Stimulated activated CD8-positive, alpha-beta memory T cell treated with anti-CD3 and anti-CD28 coated beads, Interleukin-7, amount 100 ng/mL, for 48 hours (primary cell): Measurements from ENCODE around the gene MYH15.

Experiments
- DNase-seq, 2 donors: peaks; one replicate each; pipeline ENCODE4 v3.0.0-alpha.2; 2020; ENCODE audit warnings: low read depth in 1 of 2; ENCODE audit errors: extremely low read depth in 1 of 2

Gene MYH15

DNA sequence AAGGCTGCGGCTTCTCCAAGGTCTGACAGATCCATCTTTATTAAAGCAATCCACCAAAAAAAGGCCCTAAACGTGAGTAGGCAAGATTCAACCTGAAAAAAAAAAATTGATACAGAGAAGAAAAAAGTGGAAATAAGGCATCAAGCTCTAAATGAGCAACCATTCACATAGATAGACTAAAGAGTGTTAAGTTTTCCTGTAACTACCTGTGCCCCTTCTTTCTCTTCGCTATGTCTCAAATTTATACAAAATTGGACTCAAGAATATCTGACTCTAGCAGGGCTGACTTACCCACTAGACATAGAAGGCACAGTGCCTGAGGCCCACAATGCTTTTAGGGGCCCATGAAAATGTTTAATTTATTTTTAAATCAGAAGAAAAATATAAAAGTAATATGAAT lies at the start of gene MYH15:
Gene MYH15 (minus strand): TSS at position 101 of the 400 bp plus-strand sequence. CDS start 66 bp downstream, at position 35.
- DNase-seq: no peak

GRCh38 chr3:108555966-108556581 lies 45.7 kb upstream of the MYH15 start:
- DNase-seq: no peak

DNA sequence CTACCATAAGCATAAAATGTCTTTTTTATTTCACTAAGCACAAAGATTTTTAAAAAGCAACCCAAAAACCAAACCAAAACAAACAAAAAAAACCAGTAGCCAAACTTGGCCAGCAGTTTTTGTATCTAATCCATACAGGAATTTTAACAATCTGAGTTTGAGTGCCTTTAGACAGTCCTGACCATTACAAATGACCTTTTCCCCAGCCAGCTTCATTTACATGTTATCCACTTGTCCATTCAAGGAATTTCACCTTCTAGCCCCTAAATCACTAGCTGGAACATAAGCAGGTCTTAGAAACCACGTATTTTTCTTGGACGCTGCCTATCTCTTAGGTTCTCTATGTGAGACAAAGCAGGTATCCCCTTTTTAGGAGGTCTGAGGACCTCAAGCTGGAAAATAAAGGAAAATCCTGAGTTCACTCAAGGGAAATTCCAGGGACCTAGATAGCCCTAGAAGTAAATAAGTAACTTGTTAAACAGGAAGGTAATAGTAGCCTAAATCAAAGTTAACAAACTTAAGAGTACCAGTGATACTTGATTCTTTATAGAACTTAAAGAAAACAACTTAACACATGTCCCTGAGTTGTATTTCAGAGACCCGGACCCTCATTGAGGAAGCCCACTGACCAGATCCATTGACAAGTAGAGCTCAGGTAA lies 44.6 kb upstream of the MYH15 start:
- no peak for DNase-seq

DNA sequence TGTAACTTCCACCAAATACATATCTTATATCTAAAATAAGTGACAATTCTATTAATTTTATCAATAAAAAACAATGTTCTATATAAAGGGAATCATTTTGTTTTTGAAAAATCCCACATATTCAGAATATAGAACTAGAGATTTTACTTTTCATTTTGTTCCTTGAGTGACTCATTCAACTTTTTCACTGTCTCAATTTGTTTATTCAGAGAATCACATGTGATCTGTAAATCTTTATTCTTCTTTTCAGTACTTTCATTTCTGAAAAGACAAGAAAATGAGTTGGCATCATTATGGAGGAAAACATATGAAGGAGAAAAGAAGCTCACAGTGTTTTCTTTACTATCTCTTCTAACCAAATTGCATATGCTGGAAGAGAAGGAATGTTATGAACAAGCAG lies 43.8 kb upstream of the MYH15 start:
- DNase-seq: no peak

DNA sequence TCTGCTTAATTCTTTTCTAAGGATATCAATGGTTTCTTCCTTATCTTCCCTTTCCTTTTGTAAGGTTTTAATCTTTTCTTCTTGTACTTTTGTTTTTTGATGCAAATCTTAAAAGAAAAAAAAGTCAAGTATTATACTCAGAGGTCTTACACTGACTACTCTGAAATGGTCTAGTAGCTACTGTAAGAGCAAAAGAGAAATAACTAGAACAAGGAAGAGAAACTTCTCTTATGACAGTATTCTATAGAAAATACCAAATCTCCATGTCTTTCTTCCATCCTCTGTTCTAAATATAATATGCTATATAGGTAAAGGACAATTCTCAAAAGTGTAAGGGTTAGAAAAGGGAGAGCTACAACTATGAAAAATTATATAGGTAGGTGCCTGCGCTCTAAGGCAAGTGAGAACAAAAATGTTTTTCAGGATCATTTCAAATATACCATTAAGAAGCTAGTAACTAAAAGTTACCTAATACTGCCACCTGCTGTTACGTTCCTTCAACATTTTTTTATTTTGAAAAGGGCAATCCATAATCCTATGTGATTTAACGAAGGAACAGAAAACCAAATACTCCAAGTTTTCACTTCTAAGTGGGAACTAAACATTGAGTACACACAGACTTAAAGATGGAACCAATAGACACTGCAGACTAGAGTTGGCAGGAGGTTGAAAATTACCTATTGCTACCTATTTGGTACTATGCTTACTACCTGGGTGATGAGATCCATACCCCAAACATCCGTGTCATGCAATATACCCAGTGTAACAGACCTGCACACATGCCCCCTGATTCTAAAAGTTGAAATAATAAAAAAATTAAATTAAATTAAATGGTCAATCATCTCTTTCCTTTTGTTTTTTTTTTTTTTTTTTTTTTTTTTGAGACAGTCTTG lies 42.1 kb upstream of the MYH15 start:
- no peak for DNase-seq

GRCh38 chr3:108548886-108549285 lies 38.5 kb upstream of the MYH15 start:
- DNase-seq: no peak

- DNase-seq: no peak
These were observed 37.9 kb upstream of the MYH15 start for GRCh38 chr3:108548304-108548703.

DNA sequence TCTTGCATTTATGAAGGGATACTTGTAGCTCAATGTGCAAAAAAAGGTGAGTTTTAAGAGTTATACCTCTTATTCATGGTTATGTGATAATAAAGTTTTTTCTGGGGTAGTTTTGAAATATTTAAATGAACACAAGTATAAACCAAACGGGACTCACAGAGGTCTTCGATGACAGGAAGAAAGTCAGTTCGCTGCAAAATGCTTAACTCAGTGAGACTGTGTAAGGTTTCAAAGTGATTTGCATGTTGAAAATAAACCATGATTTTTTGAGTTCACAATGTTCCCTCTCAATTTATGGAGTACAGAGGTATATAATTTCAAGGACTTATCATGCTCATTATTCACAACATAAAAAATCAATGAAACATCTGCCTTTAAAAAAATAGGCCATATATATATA lies 36.3 kb upstream of the MYH15 start:
- no peak for DNase-seq

- no peak for DNase-seq
These were observed 35.9 kb upstream of the MYH15 start for GRCh38 chr3:108546247-108546646.

DNA sequence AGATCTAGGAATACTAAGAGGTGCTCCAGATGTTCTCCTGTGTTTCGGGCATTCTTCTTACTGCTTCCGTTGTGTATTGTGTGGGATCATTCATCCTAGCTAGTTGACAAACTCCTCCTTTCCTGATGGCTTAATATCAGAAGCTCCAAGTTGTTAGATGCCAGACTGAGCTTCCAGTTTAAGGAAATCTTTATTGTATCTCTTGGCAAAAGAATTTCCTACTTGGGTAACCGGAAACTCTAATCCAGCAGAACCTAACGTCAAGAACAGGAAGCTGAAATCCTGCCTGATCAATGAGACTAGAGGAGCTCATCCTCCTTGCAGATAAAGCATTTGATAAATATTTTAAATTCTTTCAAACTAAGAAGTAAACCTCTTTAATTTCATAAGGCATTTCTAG lies 27.7 kb upstream of the MYH15 start:
- no peak for DNase-seq

- DNase-seq: no peak
These were observed 18.3 kb upstream of the MYH15 start for GRCh38 chr3:108528459-108529252.

DNA sequence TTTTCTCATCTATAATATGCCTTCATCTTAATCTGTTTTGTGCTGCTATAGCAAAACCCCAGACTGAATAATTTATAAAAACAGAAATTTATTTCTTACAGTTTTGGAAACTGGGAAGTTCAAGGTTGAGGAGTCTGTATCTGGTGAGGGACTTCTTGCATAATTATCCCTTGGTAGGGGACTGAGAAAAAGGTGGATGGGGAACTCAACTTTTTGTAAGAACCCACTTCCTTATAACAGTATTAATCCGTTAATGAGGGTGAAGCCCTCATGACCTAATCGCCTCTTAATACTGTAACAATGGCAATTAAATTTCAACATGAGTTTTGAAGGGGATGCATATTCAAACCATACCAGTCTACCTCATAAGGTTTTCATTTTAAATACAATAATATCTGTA lies 17.4 kb upstream of the MYH15 start:
- no peak for DNase-seq

GRCh38 chr3:108527109-108527508 lies 16.7 kb upstream of the MYH15 start:
- no peak for DNase-seq

GRCh38 chr3:108525971-108526370 lies 15.6 kb upstream of the MYH15 start:
- no peak for DNase-seq

DNA sequence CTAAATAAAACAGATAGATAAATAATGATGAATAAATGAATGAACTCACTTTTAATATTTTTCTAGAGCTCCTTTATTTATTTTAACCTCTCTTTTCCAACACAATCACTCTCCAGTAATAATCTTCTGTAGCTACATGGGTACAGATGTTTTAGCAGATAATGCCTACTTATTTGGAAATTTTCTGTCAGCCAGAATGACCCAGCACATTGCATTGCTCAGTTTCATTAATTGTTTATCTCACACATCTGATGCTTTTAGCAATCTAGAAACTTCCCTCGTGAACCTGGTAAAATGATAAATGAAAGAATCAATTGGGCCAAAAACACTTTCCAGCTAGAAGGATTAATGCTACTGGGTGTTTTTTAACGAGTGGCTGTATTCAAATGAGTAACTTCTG lies 14.9 kb upstream of the MYH15 start:
- DNase-seq: no peak

- DNase-seq: no peak
These were observed 14.1 kb upstream of the MYH15 start for GRCh38 chr3:108524537-108524936.

GRCh38 chr3:108518895-108519294 lies 8.5 kb upstream of the MYH15 start:
- DNase-seq: no peak

GRCh38 chr3:108516881-108517280 lies 6.5 kb upstream of the MYH15 start:
- DNase-seq: no peak

DNA sequence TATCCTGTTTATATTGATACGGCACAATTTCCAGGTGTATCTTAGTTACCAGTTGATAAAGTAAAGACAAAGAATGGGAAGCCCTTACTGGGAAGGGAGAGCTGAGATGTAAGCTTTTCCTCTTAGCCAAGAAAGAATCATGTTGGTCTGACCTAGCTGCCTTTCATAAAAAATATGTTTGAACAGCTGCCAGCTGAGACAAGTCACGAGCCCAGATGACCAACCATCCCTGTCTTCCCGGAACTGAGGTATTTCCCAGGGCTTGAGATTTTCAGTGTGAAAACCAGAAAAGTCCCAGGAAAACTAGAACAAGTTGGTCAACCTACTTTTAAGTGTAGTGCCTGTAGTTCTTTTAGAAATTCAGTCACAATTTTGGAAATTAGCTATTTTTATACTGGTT lies 3.6 kb upstream of the MYH15 start:
- DNase-seq: no peak

DNA sequence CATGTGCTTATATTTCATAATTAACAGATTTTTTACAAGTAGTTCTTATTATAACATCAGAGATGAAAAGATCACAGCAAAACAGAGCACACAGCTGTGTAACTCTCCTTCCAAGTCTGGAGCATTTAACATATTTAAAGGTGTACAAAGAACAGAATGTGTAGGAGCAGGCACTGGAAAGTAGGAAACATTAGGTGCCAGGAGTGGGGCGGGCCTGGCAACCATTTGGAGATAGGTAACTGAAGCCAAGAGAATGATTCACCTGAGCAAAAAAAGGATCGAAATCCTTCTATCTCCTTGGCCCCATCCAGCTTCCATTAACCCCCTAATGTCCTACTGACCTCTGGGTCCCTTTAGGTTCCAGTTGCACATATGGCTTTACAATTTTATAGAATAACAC lies 2.3 kb upstream of the MYH15 start:
- no peak for DNase-seq

DNA sequence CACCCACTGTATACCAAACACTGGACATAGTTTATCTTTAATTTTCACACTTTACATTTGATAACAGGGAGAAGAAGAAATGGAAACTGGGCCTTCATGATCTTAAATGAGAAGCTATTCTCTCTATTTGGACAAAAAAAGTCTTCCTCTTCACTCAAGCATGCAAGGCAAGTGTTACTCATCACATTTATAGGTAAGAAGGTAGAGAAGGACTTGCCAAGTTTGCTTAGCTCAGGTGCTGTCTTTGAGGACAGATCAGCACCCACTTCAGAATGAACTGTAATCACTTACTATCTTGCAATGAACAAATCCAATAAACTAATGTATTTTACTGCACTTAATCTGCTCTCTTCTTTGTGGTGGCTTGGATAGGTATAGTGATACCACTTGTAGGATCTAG lies 1.1 kb upstream of the MYH15 start:
- no peak for DNase-seq
